Suppressor macrophage (primary cell): ENCODE measurements around the gene NLRX1.
"Not testable (repeated sequence)": the region's sequence is repeated elsewhere in the genome, so short reads cannot be mapped to it uniquely, and the experiment has no call there.

Experiments used
- DNase-seq, 4 experiments: peaks; one replicate each; pipeline ENCODE4 v3.0.0-alpha.2; 2020 to 2022

NLRX1 gene

DNA sequence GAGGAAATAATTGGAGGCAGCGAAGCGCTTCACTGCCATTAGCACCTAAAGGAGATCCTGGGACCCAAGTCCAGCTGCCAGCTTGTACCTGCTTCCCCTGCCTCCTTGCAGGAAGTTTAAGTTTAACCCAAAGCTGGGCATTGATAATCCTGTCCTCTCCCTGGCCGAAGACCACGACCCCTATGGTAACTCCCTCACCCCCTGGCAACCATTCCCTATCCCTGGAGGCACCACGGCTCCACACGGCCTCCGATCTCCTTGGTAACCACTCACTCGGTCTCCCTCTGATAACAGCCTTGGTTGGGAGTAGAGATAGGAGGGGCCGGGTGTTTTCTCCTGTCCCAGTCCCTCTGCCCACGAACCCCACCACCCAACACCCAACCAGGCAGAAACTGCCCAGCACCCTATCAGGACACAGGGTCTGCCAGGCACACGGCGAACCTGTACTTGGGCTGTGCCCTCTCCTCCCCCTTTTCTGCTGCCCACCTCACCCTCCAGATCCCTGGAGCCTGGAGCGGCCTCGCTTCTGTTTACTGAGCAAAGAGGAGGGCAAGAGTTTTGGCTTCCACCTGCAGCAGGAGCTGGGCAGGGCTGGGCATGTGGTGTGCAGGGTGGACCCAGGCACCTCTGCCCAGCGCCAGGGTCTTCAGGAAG, 17.6 kb downstream of the NLRX1 start:
- no peak for DNase-seq

DNA sequence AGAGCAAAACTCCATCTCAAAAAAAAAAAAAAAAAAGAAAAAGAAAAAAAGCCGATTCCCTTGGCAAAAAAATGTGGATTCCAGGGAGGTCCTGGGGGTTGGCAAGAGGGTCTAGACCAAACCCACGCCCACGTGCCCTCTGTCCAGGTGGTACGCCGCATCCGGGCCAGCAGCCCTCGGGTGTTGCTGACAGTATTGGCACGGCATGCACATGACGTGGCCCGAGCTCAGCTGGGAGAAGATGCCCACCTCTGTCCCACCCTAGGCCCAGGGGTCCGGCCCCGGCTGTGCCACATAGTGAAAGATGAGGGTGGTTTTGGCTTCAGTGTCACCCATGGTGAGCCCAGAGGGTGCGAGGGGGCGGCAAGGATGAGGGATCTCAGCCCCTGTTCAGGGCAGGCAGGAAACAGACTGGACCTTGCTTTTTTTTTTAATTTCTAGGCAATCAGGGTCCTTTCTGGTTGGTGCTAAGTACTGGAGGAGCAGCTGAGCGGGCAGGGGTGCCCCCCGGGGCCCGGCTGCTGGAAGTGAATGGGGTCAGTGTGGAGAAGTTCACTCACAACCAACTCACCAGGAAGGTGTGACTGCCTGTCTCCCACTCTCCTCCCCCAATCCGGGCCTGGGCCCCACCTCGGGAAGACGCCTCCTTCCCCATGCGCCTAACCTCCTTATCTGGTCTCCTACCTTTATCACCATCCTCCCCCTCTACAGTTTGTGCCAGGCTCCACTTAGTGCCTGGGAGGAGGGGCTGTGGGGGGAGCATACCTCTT, 18.8 kb downstream of the NLRX1 start:
- no peak for DNase-seq

DNA sequence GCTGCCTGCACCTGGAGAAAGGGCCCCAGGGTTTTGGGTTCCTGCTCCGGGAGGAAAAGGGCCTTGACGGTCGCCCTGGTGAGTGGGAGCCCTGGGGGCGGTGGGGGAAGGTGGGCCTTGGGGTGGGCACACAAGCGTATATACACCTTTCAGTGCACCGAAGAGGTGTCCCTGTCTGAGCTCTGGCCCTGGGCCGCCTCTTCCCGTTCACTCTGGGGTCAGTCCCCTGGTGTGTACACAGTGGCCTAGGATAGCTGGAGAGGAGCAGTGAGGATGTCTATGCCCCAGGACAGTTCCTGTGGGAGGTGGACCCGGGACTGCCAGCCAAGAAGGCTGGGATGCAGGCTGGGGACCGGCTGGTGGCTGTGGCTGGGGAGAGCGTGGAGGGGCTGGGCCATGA, 19.5 kb downstream of the NLRX1 start:
- no peak for DNase-seq

DNA sequence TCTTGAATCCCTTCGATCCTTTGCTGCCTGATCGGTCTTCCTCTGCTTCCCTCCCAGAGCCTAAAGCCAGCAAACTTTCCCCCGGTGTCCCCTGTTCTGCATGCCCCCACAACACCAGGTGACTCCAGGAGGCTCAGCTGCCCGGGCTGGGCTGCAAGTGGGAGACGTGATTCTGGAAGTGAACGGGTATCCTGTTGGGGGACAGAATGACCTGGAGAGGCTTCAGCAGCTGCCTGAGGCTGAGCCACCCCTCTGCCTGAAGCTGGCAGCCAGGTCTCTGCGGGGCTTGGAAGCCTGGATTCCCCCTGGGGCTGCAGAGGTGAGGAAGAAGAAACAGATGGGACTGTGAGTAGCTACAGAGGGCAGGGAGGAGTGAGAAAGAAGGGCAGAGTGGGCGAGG, 20.4 kb downstream of the NLRX1 start:
- no peak for DNase-seq

DNA sequence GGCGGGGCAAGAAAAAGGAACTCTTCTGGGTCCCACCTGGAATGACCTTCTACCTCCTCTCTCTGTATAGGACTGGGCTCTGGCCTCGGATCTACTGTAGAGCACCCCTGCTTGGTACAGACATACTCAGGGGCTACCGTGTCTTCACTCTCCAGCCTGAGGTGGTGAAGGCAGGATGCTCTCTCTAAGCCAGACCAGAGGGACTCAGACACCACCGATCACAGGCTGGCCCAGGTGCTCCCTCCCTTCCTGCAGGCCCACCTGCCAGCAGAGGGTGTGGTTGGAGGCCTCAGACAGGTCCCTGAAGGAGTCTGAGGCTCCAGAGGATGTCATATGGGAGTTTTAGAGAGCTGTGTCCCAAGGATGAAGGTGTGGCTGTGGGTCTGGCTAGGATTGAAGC, 20.9 kb downstream of the NLRX1 start:
- no peak for DNase-seq

DNA sequence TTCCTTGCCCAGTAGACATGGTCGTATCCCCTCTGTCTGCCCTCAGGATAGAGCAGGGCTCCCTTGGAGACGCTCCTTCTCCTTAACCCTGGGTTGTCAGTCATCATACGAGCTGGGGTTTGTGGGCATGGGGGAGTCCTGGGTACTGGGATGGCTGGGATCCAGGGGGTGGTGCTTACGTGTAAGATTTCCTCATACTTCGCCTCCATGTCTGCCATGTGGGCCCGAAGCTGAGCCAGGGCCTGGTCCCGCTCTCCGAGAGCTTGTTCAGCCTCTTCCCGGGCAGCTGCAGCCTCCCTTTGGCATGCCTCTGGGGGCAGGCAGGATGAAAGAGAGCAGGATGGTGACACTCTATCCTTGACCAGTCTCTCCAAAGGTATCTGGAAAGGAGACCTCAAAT, 22.0 kb downstream of the NLRX1 start:
- no peak for DNase-seq

DNA sequence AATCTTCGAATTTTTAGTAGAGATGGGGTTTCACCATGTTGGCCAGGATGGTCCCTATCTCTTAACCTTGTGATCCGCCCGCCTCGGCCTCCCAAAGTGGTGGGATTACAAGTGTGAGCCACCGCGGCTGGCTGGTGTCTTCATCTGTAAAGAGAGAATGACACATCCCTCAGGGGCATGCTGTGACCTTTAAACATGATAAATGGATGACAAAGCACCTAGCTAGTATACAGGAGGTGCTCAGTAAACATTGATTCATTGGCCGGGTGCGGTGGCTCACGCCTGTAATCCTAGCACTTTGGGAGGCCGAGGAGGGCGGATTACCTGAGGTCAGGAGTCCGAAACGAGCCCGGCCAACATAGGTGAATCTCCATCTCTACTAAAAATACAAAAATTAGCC, 22.7 kb downstream of the NLRX1 start:
- not testable (repeated sequence) for DNase-seq

DNA sequence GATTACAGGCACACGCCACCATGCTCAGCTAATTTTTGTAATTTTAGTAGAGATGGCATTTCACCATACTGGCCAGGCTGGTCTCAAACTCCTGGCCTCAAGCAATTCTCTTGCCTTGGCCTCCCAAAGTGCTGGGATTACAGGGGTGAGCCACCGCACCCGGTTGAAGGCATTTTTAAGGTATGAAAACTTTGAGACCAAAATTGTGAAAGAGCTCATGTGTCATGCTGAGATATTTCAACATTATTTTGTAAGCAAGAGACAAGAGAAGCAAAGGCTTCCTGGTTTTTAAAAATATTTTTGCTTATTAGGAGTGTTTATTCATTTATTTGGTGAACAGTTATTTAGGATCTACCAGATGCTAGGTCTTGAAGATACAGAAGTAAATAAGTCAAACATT, 23.6 kb downstream of the NLRX1 start:
- peak; percentile 54 to 88 (median 73) for DNase-seq

DNA sequence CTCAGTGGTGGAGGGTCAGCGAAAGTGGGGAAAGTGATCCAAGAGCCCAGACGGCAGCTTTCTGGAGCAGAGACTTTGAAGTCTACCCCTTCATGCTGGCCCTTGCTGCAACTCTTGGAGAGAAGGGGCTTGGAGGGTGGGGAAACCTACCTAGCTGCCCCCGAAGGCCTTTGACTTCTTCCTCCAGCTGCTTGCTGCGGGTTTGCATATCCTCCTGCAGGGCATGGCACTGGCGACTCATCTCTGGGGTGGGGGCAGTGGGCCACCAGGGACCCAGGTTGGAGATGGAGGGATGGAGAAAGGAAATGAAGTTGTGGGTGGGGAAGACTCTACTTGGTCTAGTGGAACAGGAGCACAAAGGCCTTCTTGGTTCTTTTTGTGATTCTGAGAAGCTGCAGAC, 24.5 kb downstream of the NLRX1 start:
- no peak for DNase-seq

DNA sequence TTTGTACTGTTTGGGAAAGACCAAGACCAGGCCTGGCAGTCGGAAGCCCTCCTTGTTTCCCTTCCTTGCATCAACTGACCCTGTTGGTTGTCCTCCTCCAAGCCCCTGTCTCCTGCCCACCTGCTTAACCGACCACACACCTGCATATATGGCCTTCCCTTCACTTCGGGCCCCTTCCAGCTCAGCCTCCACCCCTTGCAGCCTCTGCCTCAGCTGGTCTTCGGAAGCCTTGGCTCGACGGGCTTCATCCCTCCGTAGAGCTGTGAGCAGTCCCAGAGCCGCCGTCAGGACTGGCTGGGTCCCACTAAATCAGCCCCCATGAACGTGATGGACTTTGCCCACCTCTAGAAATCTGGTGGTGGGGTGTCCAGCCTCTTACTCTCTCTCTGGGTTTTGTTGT, 25.1 kb downstream of the NLRX1 start:
- DNase-seq, result no peak

DNA sequence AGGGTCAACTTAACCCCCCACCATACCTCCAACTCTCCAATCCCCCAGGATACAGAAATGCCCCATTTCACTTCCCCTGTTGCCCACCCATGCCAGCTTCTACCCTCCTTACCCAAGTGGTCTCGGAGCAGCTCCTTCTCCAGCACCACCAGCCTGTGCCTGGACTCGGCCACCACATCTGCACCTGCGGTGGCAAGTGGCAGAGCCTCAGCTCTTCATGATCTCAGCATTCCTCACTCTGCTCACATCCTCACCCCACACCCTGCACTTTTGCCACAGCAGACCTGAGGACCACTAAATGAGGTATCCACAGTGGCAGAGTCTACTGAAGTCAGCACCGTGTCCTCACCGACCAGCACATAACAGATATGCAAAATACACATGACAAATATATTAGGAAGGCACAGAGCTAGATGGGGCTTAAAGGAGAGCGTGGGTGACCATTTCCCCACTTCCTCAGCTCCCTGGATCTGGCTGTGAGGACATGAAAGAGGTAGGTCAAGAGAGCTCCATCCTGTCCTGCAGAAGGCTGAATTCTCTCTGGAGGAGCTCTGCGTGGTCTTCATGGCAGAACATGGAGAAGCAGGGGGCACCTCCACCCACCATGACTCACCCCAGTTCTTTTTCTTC, 26.4 kb downstream of the NLRX1 start:
- peak; percentile 28 to 62 (median 56) for DNase-seq

DNA sequence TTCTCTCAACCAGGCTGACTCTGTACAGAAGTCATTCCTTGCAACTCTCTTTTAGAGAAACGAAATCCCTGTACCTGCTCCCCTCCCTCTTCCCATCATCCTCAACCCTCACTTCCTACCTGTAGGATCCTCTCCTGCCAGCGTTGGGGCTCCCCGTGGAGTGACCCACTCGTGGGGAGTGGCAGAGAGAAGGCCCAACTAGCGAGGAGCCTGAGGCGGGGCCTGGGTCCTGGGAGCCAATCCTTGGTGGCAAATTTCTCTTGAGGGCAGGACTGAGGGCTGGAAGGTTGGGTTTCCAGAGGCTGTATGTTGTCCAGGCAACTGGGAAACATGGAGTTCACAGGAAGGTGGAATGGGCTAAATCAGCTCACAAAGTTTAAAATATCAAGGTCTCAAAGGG, 27.2 kb downstream of the NLRX1 start:
- peak in 3 of 4 experiments; percentile 13 to 35 (median 34) for DNase-seq

DNA sequence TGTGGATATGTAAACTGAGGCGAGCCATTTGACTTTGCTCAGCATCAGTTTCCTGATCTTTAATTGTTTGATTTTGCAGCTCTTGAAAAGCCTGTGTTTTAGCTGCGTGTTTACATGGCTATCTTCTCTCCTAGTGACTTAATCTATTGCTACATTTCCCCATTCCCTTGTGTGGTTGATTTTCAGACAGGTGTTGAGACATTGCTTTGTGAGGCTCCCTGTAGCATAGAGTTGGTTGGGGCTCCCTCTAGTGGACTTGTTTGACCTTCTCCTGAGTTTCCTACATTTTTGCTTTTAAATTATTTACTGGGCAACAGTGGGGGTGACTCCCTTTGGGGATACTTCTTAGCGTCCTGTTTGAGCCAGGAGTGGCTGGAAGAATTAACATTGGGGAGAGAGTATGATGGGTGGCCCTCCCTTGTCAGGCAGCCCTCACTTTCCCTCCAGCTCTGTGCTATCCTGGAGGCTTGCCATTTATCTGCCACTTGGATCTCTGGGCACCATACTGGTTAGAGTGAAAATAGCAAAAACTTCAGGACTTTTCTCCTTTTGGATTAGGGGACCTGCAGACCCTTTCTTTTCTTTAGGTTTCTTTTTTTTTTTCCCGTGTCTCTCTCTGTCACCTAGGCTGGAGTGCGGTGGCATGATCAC, 28.4 kb downstream of the NLRX1 start:
- DNase-seq, result peak; percentile 87 to 94 (median 88)

DNA sequence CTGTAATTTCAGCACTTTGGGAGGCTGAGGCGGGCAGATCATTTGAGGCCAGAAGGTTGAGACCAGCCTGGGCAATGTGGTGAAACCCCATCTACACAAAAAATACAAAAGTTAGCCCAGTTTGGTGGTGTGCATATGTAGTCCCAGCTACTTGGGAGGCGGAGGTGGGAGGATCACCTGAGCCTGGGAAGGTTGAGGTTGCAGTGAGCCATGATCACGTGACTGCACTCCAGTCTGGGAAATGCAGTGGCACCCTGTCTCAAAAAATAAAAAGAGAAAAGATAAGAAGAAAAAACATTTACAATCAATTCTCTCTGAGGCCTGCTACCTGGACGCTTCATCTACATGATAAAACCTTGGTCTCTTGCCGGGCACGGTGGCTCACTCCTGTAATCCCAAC, 30.4 kb downstream of the NLRX1 start:
- DNase-seq, result no peak

DNA sequence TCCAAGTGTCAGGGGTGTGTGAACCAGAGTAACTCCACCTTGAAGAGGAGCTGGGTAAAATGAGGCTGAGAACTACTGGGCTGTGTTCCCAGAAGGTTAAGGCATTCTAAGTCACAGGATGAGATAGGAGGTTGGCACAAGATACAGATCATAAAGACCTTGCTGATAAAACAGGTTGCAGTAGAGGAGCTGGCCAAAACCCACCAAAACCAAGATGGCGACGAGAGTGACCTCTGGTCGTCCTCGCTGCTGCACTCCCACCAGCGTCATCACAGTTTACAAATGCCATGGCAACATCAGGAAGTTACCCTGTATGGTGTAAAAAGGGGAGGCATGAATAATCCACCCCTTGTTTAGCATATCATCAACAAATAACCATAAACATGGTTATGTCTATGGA, 32.7 kb downstream of the NLRX1 start:
- not testable (repeated sequence) for DNase-seq

DNA sequence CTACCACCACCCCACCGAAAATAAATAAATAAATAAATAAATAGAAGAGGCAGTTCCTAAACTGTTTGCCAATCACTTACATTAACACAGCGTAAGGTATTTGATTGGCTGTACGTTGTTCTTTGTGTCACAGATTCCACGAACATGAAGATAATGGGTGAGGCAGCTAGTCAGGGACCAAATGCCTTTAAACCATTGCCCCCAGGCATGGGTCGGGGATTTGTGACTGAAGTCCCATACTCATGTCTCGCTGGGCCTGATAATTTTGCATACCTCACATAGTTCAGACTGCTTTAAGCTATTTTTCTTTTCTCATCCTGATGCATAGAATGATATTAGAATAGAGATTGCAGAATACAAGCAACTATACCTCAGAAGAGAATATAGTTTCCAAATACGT, 34.0 kb downstream of the NLRX1 start:
- DNase-seq, result no peak

DNA sequence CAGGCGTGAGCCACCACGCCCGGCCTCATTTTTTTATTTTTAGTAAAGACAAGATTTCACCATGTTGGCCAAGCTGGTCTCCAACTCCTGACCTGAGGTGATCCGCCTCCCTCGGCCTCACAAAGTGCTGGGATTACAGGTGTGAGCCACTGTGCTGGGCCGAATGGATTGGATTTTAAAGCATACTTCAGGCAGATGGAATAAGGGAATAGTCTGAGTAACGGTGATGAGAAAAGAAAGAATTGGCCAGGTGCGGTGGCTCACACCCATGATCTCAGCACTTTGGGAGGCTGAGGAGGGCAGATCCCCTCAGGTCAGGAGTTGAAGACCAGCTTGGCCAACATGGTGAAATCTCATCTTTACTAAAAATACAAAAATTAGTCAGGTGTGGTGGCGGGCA, 35.5 kb downstream of the NLRX1 start:
- no peak for DNase-seq

DNA sequence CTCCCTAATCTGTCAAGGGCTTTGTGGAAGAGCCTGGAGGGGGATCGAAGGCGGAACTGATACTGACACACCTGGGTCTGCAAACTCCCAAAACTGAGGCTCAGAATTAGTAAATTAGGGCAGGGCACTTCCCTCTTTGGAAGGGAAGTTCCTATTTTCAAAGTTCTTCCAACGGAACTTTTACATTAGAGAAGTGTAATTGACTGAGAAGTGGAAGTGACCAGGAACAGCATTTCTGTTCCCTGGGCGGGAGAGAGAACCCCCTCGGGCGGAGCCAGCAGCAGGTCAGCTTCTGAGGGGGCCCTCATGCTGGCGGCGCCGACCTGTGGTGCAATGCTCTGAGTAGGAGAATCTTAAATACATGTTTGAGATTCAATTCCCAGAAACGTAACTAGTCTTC, 36.6 kb downstream of the NLRX1 start:
- DNase-seq, result peak; percentile 66 to 87 (median 86)

DNA sequence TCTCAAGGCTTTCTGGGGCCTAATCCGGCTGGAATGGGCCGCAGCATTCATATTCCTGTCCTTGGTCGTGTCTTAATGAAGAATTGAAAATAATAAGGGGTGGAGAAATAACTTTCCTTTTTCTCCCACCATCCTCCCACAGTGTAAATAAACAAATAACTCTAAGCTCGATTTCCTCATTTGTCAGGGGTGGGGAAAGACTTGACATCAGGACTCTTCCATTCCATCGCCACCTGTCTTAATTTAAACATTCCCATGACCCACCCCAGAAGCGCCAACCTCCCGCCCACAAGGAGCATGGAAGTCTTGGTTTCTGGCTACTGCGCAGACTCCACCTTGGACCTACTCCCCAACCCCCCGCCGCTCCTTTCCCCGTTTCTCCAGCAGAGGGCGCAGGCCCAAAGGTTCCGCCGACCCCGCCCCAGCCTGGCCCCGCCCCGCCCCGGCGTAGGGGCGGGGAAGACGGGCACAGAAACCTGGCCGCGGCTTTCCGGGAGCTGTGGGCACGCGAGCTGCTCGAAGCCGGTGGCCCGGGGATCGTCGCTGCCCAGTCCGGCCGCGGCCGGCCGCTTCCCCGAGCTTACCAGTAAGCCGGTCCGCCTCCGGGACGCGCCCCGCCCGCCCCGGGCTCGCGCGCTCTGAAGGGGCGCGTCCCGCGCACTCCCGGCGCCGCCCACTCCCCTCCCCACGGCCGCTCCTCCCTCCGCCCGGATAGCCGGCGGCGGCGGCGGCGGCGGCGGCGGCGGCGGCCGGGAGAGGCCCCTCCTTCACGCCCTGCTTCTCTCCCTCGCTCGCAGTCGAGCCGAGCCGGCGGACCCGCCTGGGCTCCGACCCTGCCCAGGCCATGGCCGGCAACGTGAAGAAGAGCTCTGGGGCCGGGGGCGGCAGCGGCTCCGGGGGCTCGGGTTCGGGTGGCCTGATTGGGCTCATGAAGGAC, 37.3 kb downstream of the NLRX1 start, which contains the start of gene CBL:
Gene CBL, plus strand, starts transcription at position 766 of the 937 bp plus-strand sequence. Its CDS starts 79 bp downstream, at position 845.
- peak; percentile 93 to 98 (median 97) for DNase-seq

DNA sequence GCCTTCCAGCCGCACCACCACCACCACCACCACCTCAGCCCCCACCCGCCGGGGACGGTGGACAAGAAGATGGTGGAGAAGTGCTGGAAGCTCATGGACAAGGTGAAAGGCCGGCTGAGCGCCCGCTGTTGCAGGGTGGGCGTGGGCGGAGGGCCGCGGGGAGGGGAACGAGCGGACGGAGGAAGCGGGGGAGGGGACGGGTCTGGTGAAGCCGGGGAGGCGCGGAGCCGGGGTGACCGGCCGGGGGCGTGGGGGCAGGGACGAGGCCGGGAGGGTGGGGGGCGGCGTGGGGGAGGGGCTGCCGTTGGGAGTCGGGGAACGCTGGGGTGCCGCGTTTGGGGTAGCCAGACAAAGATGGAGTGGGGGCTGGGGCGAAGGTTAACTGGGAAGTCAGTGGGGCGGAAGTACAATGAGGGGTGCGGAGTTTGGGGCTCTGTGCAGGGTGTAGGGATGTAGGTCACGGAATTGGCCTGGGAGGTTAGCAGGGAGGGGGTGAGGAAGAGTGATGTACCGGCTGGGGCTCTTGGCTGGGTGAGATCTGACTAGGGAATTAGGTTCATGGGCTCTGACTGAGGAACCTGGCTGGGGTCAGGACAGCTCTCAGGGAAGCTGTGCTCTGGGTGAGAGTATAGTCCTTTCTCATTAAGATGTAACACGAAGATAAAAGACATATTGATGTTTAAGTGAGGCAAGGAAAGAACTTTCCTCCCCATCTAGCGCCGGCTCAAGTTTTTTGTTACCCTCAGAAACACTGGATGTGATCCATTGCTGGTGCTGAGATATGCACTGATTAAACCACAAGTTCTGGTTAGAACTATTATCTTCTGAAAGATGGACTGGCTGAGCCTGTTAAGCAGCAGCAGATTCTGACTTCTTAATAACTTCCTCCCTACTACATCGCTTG, 38.2 kb downstream of the NLRX1 start:
- DNase-seq, result peak; percentile 70 to 92 (median 83)

DNA sequence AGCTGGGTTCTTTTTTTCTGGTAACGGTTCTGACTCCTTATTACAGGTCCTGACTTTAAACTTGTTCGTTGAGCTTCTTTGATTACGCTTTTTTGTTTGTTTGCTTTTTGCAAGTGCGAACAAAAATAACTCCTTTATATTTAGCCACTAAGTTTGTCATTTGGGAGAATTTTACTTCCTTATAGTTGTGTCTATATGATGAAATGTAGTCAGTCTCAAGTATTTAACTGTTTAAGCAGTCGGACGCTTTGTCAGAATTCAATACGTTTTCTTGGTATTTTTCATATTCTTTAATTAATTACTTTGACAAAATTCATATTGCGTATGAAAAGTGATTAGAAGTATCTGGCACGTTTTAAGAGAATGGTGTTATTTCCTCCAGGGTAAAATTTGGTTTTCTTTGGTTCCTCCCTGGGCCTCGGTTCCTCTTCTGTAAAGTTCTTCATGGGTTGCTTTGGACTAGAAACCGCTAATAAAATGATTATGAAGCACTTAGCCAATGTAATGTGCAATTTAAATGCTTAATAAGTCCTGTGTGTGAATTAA, 39.0 kb downstream of the NLRX1 start:
- DNase-seq, result peak; percentile 36 to 71 (median 54)
